ENCODE results near the gene EPHA4.

Gene EPHA4

DNA sequence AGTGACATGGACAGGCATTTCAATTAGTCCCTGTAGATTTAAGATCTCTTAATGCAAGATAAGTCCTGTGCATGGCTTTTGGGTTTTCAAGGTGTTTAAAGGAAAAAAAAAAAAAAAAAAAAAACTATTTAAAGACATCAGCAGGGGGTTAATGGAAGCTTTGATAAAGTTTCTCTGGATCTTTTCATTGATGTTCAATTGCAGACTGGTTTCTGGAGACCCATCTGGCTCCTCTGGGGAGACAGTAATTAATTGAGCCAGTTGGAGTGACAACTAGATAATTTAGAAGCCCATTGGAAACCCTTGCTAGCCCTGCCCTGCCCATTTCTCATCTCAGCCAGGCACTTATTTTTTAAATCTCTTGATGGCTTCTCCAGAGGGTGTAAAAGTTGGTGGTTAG, 98.7 kb downstream of the EPHA4 start:
- TF ChIP-seq, protein P1, sequence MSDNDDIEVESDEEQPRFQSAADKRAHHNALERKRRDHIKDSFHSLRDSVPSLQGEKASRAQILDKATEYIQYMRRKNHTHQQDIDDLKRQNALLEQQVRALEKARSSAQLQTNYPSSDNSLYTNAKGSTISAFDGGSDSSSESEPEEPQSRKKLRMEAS (IDR thresholded peaks at IDR 0.05), result no peak
- TF ChIP-seq CEBPB (IDR thresholded peaks at IDR 0.05) (no peak), ZBTB7A (IDR thresholded peaks at IDR 0.05; ENCODE audit: low read depth) (no peak), EP300 (IDR thresholded peaks at IDR 0.05; ENCODE audit: borderline replicate concordance) (no peak), TCF12 (IDR thresholded peaks at IDR 0.05; ENCODE audit: low read depth) (no peak), FOXM1 (IDR thresholded peaks at IDR 0.05; ENCODE audit: borderline replicate concordance, low read depth) (no peak), TAF1 (IDR thresholded peaks at IDR 0.05; ENCODE audit: low read depth) (no peak), EGR1 (IDR thresholded peaks at IDR 0.05) (no peak), NFIC (IDR thresholded peaks at IDR 0.05) (no peak), REST (IDR thresholded peaks at IDR 0.05; ENCODE audit: low read depth) (no peak), TEAD4 (IDR thresholded peaks at IDR 0.05) (no peak), YY1 (IDR thresholded peaks at IDR 0.05; ENCODE audit: low read depth) (no peak)
- TF ChIP-seq, protein P2, sequence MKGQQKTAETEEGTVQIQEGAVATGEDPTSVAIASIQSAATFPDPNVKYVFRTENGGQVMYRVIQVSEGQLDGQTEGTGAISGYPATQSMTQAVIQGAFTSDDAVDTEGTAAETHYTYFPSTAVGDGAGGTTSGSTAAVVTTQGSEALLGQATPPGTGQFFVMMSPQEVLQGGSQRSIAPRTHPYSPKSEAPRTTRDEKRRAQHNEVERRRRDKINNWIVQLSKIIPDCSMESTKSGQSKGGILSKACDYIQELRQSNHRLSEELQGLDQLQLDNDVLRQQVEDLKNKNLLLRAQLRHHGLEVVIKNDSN (IDR thresholded peaks at IDR 0.05), result no peak

- TF ChIP-seq TEAD4 (IDR thresholded peaks at IDR 0.05) (no peak), CEBPB (IDR thresholded peaks at IDR 0.05) (no peak), EP300 (IDR thresholded peaks at IDR 0.05; ENCODE audit: borderline replicate concordance) (no peak), YY1 (IDR thresholded peaks at IDR 0.05; ENCODE audit: low read depth) (no peak), RAD21 (IDR thresholded peaks at IDR 0.05; ENCODE audit: low read depth) (no peak), EGR1 (IDR thresholded peaks at IDR 0.05) (no peak), TAF1 (IDR thresholded peaks at IDR 0.05; ENCODE audit: low read depth) (no peak)
- TF ChIP-seq, protein P2 (IDR thresholded peaks at IDR 0.05), result no peak
Observed at GRCh38 chr2:221468317-221468716, 103.8 kb downstream of the EPHA4 start.

DNA sequence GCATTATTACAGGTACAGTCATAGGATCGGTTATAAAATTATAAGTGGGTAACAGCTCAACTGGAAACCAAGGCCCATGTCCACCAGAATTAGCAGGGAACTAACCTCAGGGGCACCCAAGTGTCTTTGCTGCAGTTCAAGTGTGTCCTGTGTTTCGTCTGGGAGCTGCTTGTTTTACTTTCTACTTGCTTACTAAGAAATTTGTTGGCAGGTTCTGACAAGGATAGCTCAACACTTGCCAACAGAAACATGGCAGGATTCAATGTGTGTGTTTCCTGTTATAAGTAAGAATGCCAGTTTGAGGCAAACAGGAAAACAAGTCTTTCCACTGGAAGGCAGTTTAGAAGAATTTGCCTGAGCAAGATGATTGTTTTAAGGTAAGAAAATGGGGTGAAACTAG, 104.5 kb downstream of the EPHA4 start:
- TF ChIP-seq RAD21 (IDR thresholded peaks at IDR 0.05; ENCODE audit: low read depth) (no peak), REST (IDR thresholded peaks at IDR 0.05; ENCODE audit: low read depth) (no peak), ZBTB7A (IDR thresholded peaks at IDR 0.05; ENCODE audit: low read depth) (no peak), YY1 (IDR thresholded peaks at IDR 0.05; ENCODE audit: low read depth) (no peak), TCF12 (IDR thresholded peaks at IDR 0.05; ENCODE audit: low read depth) (no peak)

DNA sequence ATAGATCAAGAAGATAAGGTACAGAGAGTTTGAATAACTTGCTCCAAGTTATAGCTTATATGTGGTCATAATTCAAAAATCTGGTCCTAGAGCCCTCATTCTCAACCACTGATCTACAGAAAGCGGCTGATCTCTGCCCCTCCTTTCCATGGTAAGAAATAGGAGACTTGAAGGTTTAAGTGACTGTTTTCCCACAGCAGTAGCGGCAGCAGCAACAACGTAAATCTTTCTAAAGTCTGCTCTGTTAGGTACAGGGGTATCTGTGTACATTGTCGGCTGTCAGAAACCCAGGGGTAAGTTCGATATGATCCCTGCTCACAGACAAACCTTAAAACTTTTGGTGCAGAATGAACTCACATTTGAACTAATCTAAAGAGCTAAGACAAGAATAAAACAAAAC, 105.4 kb downstream of the EPHA4 start:
- TF ChIP-seq TEAD4 (IDR thresholded peaks at IDR 0.05) (no peak), EP300 (IDR thresholded peaks at IDR 0.05; ENCODE audit: borderline replicate concordance) (no peak)
- TF ChIP-seq, protein P1 (IDR thresholded peaks at IDR 0.05), result no peak

- TF ChIP-seq YY1 (IDR thresholded peaks at IDR 0.05; ENCODE audit: low read depth) (no peak), REST (IDR thresholded peaks at IDR 0.05; ENCODE audit: low read depth) (no peak), TAF1 (IDR thresholded peaks at IDR 0.05; ENCODE audit: low read depth) (no peak), EP300 (IDR thresholded peaks at IDR 0.05; ENCODE audit: borderline replicate concordance) (no peak), EGR1 (IDR thresholded peaks at IDR 0.05) (no peak), TCF12 (IDR thresholded peaks at IDR 0.05; ENCODE audit: low read depth) (no peak), TEAD4 (IDR thresholded peaks at IDR 0.05) (no peak), NFIC (IDR thresholded peaks at IDR 0.05) (no peak), CREB1 (IDR thresholded peaks at IDR 0.05; ENCODE audit: low read depth) (no peak), CEBPB (IDR thresholded peaks at IDR 0.05) (no peak), FOXM1 (IDR thresholded peaks at IDR 0.05; ENCODE audit: borderline replicate concordance, low read depth) (no peak), ZBTB7A (IDR thresholded peaks at IDR 0.05; ENCODE audit: low read depth) (no peak), RAD21 (IDR thresholded peaks at IDR 0.05; ENCODE audit: low read depth) (no peak)
- TF ChIP-seq, protein P2 (IDR thresholded peaks at IDR 0.05), result no peak
- TF ChIP-seq, protein P1 (IDR thresholded peaks at IDR 0.05), result no peak
Observed at GRCh38 chr2:221465776-221466175, 106.3 kb downstream of the EPHA4 start.
